Measurements from ENCODE around the gene TAF6. TPM values are rescaled to one million over a fixed set of nuclear protein-coding genes. Genes with fewer than 3 reads are reported as not detected.
A peak's percentile ranks its signal among the peaks of the same experiment; 100 is the strongest.

Gene TAF6
- polyA plus RNA-seq, 2 of the 4 experiments (the other 2 are of a cell fraction): 36.2 to 57.0 TPM

DNA sequence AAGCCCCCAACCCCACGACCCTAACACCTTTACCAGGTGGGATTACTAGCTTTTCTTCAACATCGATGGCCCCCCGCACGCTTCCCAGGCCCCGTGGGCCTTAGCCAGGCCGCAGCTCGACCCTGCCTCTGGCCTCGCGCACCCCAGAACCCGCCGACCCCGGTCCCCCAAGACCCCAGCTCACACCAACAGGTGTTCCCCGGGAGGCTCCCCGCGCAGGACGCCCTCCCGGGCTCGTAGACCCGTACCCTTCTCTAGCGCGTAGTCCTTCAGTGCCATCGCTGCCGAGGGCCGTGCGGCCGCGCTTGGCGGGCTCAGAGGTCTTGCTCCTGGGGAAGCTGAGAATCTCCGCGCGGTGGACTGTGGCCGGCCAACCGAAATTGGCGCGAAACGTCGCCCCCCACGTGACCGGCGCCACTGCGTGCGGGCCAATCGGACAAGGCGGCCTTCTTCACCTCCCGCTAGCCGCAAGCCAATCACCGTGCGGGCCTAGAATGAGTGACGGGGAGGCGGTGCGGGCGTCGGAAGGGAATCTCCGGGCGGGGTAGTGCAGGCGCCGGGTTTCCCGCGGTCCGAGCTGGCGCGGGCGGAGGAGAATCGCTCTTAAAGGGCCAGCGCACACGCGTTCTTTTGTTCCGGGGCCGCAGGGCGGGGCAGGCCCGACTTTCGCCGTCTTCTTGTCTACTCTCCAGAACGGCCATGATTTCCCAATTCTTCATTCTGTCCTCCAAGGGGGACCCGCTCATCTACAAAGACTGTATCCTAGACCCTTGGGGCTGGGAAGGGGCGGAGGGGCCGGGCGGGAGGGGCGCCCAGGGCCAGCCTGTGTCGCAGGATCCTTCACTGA, 17.9 kb downstream of the TAF6 start, which contains the start of the genes AP4M1 and MCM7:
AP4M1 (plus strand) TSS at position 628 of the 847 bp plus-strand sequence; CDS start at position 700, 72 bp downstream.
MCM7 (minus strand) TSS at position 382 of the 847 bp plus-strand sequence; CDS start at position 279, 103 bp downstream.
- ChIA-PET CTCF (interaction anchor here (0.6 to 3.9 kb wide), 6 partner anchors 11 to 489 kb away, joined by 3 to 33 read pairs (median 4); partner anchors contain the start of gene COPS6), POLR2A (interaction anchor here (0.6 to 3.0 kb wide), 19 partner anchors 8 to 692 kb away, joined by 3 to 46 read pairs (median 6); partner anchors contain the start of genes BUD31, COPS6, LAMTOR4 and MBLAC1)
- Histone ChIP-seq H3K4me3 (peak within 1 kb of the TSS; percentile 98), H3K4me1 (peaks cover 18% of the 10 kb centered on the region), H3K9me3 (no peaks in the 10 kb centered on the region), H3K27ac (peak within 1 kb of the TSS; percentile 94 to 100), H3K4me2 (peak within 1 kb of the TSS; percentile 85)
- WGBS (ENCODE audit: missing lambda C conversion rate): under 1% methylated on average over 45 of the region's 80 CpGs
- DNase-seq (ENCODE audit: low read depth in 1 of 2, low spot score in 1 of 2) (peak; percentile 97 to 100), FAIRE-seq (no peak), ATAC-seq (peak; percentile 89 to 91)
- peak; percentile 31; the same call in 1 of the 2 replicates for TF ChIP-seq BHLHE40 (IDR thresholded peaks at IDR 0.05; ENCODE audit: low read depth, low read length)
- TF ChIP-seq HOXB13 (CRISPR knock-in tag; IDR thresholded peaks at IDR 0.05; ENCODE audit: low read depth): peak; percentile 69; the same call in 1 of the 2 replicates
- TF ChIP-seq RFX5 (IDR thresholded peaks at IDR 0.05): peak; percentile 74; the same call in 1 of the 2 replicates
- peak; percentile 68; the same call in 1 of the 2 replicates for TF ChIP-seq KDM5A (IDR thresholded peaks at IDR 0.05)
- TF ChIP-seq ZSCAN20 (CRISPR knock-in tag; IDR thresholded peaks at IDR 0.05): no peak
- no peak for TF ChIP-seq TP53 (CRISPR knock-in tag; IDR thresholded peaks at IDR 0.05)
- TF ChIP-seq POLR2AphosphoS2 (conservative IDR thresholded peaks at IDR 0.05; ENCODE audit: low read length): no peak
- no peak for TF ChIP-seq MAFK (IDR thresholded peaks at IDR 0.05; ENCODE audit: partially characterized antibody)
- TF ChIP-seq EHF (CRISPR knock-in tag; IDR thresholded peaks at IDR 0.05): peak; percentile 66
- TF ChIP-seq SREBF2 (IDR thresholded peaks at IDR 0.05): no peak
- no peak for TF ChIP-seq FOSL2 (IDR thresholded peaks at IDR 0.05)
- TF ChIP-seq FOSL2 (CRISPR knock-in tag; IDR thresholded peaks at IDR 0.05): no peak
- no peak for TF ChIP-seq ZFP36 (IDR thresholded peaks at IDR 0.05; ENCODE audit: borderline replicate concordance, partially characterized antibody)
- no peak for TF ChIP-seq POLR2A (IDR thresholded peaks at IDR 0.05; ENCODE audit: low read length)
- no peak for TF ChIP-seq RNF2 (IDR thresholded peaks at IDR 0.05; ENCODE audit: borderline replicate concordance, low read depth)
- no peak for TF ChIP-seq HEYL (CRISPR knock-in tag; IDR thresholded peaks at IDR 0.05)
- TF ChIP-seq FOXS1 (CRISPR knock-in tag; IDR thresholded peaks at IDR 0.05): no peak
- TF ChIP-seq EHMT2 (IDR thresholded peaks at IDR 0.05; ENCODE audit: low read depth): no peak
- TF ChIP-seq, protein P1, sequence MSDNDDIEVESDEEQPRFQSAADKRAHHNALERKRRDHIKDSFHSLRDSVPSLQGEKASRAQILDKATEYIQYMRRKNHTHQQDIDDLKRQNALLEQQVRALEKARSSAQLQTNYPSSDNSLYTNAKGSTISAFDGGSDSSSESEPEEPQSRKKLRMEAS (IDR thresholded peaks at IDR 0.05): peak; percentile 92
- no peak for TF ChIP-seq TFCP2L1 (CRISPR knock-in tag; IDR thresholded peaks at IDR 0.05)
- TF ChIP-seq ZC3H11A (IDR thresholded peaks at IDR 0.05): no peak
- TF ChIP-seq, protein P2, sequence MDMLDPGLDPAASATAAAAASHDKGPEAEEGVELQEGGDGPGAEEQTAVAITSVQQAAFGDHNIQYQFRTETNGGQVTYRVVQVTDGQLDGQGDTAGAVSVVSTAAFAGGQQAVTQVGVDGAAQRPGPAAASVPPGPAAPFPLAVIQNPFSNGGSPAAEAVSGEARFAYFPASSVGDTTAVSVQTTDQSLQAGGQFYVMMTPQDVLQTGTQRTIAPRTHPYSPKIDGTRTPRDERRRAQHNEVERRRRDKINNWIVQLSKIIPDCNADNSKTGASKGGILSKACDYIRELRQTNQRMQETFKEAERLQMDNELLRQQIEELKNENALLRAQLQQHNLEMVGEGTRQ (IDR thresholded peaks at IDR 0.05): peak; percentile 98
- no peak for TF ChIP-seq SMC3 (IDR thresholded peaks at IDR 0.05)
- peak; percentile 80; the same call in 1 of the 2 replicates for TF ChIP-seq FOSB (CRISPR knock-in tag; IDR thresholded peaks at IDR 0.05)
- TF ChIP-seq, protein P3, sequence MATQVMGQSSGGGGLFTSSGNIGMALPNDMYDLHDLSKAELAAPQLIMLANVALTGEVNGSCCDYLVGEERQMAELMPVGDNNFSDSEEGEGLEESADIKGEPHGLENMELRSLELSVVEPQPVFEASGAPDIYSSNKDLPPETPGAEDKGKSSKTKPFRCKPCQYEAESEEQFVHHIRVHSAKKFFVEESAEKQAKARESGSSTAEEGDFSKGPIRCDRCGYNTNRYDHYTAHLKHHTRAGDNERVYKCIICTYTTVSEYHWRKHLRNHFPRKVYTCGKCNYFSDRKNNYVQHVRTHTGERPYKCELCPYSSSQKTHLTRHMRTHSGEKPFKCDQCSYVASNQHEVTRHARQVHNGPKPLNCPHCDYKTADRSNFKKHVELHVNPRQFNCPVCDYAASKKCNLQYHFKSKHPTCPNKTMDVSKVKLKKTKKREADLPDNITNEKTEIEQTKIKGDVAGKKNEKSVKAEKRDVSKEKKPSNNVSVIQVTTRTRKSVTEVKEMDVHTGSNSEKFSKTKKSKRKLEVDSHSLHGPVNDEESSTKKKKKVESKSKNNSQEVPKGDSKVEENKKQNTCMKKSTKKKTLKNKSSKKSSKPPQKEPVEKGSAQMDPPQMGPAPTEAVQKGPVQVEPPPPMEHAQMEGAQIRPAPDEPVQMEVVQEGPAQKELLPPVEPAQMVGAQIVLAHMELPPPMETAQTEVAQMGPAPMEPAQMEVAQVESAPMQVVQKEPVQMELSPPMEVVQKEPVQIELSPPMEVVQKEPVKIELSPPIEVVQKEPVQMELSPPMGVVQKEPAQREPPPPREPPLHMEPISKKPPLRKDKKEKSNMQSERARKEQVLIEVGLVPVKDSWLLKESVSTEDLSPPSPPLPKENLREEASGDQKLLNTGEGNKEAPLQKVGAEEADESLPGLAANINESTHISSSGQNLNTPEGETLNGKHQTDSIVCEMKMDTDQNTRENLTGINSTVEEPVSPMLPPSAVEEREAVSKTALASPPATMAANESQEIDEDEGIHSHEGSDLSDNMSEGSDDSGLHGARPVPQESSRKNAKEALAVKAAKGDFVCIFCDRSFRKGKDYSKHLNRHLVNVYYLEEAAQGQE (IDR thresholded peaks at IDR 0.05): no peak
- TF ChIP-seq, protein P4, sequence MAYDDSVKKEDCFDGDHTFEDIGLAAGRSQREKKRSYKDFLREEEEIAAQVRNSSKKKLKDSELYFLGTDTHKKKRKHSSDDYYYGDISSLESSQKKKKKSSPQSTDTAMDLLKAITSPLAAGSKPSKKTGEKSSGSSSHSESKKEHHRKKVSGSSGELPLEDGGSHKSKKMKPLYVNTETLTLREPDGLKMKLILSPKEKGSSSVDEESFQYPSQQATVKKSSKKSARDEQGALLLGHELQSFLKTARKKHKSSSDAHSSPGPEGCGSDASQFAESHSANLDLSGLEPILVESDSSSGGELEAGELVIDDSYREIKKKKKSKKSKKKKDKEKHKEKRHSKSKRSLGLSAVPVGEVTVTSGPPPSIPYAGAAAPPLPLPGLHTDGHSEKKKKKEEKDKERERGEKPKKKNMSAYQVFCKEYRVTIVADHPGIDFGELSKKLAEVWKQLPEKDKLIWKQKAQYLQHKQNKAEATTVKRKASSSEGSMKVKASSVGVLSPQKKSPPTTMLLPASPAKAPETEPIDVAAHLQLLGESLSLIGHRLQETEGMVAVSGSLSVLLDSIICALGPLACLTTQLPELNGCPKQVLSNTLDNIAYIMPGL (CRISPR knock-in tag; IDR thresholded peaks at IDR 0.05; ENCODE audit: borderline replicate concordance): no peak
- TF ChIP-seq ZNF302 (CRISPR knock-in tag; IDR thresholded peaks at IDR 0.05): no peak
- no peak for TF ChIP-seq EP300 (IDR thresholded peaks at IDR 0.05)
- no peak for TF ChIP-seq CHD2 (IDR thresholded peaks at IDR 0.05; ENCODE audit: low read length, partially characterized antibody)
- no peak for TF ChIP-seq KDM1A (IDR thresholded peaks at IDR 0.05; ENCODE audit: low read depth)
- TF ChIP-seq MAZ (IDR thresholded peaks at IDR 0.05; ENCODE audit: borderline replicate concordance, low read depth, low read length): no peak
- TF ChIP-seq, protein P5, sequence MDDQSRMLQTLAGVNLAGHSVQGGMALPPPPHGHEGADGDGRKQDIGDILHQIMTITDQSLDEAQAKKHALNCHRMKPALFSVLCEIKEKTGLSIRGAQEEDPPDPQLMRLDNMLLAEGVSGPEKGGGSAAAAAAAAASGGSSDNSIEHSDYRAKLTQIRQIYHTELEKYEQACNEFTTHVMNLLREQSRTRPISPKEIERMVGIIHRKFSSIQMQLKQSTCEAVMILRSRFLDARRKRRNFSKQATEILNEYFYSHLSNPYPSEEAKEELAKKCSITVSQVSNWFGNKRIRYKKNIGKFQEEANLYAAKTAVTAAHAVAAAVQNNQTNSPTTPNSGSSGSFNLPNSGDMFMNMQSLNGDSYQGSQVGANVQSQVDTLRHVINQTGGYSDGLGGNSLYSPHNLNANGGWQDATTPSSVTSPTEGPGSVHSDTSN (IDR thresholded peaks at IDR 0.05): peak; percentile 98
- TF ChIP-seq HOXA7 (CRISPR knock-in tag; IDR thresholded peaks at IDR 0.05): peak; percentile 57
